Smooth muscle cell (in vitro differentiated cells): ENCODE data around the gene TGFBRAP1. TPM values are rescaled to one million over a fixed set of nuclear protein-coding genes. Genes with fewer than 3 reads are reported as not detected.

ENCODE experiments used
- DNase-seq: peaks from one replicate; lab custom pipeline; 2025; ENCODE audit not compliant: unreplicated experiment; lab: John Stamatoyannopoulos, UW
- H2AFZ ChIP-seq: fragments of 200-600 bp; sonication (generic); 2 replicates; pipeline ENCODE4 v1.6.0; 2016; ENCODE audit warnings: antibody characterized with exemption, low read depth, mild to moderate bottlenecking
- H3F3A ChIP-seq: fragments of 200-600 bp; sonication (generic); 2 replicates; pipeline ENCODE4 v1.6.0; 2017; ENCODE audit warnings: antibody characterized with exemption, low read depth
- H3K27ac ChIP-seq: fragments of 200-600 bp; sonication (generic); 2 replicates; pipeline ENCODE4 v1.5.1; 2016; ENCODE audit warnings: low read depth, mild to moderate bottlenecking
- H3K27me3 ChIP-seq: fragments of 200-600 bp; sonication (generic); 2 replicates; pipeline ENCODE4 v1.6.1; 2016; ENCODE audit warnings: low read depth, mild to moderate bottlenecking
- H3K36me3 ChIP-seq: fragments of 200-600 bp; sonication (generic); 2 replicates; pipeline ENCODE4 v1.5.1; 2016; ENCODE audit warnings: low read depth
- H3K4me1 ChIP-seq: fragments of 200-600 bp; sonication (generic); 2 replicates; pipeline ENCODE4 v1.5.1; 2016; ENCODE audit warnings: low read depth
- H3K4me2 ChIP-seq: fragments of 200-600 bp; sonication (generic); 2 replicates; pipeline ENCODE4 v1.6.0; 2016; ENCODE audit warnings: mild to moderate bottlenecking
- H3K4me3 ChIP-seq: fragments of 200-600 bp; sonication (generic); 2 replicates; pipeline ENCODE4 v1.5.1; 2016; ENCODE audit warnings: mild to moderate bottlenecking
- H3K79me2 ChIP-seq: fragments of 200-600 bp; sonication (generic); 2 replicates; pipeline ENCODE4 v1.6.0; 2016; ENCODE audit warnings: low read depth, mild to moderate bottlenecking
- H3K9ac ChIP-seq: fragments of 200-600 bp; sonication (generic); 2 replicates; pipeline ENCODE4 v1.6.0; 2016; ENCODE audit warnings: low read depth
- H3K9me3 ChIP-seq: fragments of 200-600 bp; sonication (generic); replicated peaks from 2 replicates; pipeline ENCODE4 v1.5.1; 2016; ENCODE audit warnings: low read depth
- H4K20me1 ChIP-seq: fragments of 200-600 bp; sonication (generic); 2 replicates; pipeline ENCODE4 v1.6.0; 2016; ENCODE audit warnings: low read depth
- WGBS: methylation state at CpG from one replicate; pipeline ENCODE4 v1.1.7; 2016; ENCODE audit warnings: low lambda C conversion rate; 5-methylcytosine and 5-hydroxymethylcytosine counted together
- polyA plus RNA-seq: library from polyadenylated mRNA; unstranded; fragments of >200 nt; fragmentation: Nextera tagmentation; extraction: Ambion mirVana; gene quantifications from 2 replicates; pipeline ENCODE4 v1.2.1, GENCODE V29; 2016
- total RNA-seq: library from RNA; depleted of rRNA; stranded (reverse); fragments of >200 nt; gene quantifications from 2 replicates; pipeline ENCODE4 v1.2.3, GENCODE V29; 2014
- TF ChIP-seq, protein P1 (sequence below): fragments of 200-600 bp; sonication (generic); IDR thresholded peaks from 2 replicates; pipeline ENCODE4 v1.5.1; 2017; ENCODE audit warnings: borderline replicate concordance, mild to moderate bottlenecking, antibody characterized with exemption; ENCODE audit not compliant: insufficient read depth, poor library complexity, severe bottlenecking

TGFBRAP1 gene
- total and polyA plus RNA-seq, 2 experiments from 2014 or later, result 8.9 to 10.5 TPM

DNA sequence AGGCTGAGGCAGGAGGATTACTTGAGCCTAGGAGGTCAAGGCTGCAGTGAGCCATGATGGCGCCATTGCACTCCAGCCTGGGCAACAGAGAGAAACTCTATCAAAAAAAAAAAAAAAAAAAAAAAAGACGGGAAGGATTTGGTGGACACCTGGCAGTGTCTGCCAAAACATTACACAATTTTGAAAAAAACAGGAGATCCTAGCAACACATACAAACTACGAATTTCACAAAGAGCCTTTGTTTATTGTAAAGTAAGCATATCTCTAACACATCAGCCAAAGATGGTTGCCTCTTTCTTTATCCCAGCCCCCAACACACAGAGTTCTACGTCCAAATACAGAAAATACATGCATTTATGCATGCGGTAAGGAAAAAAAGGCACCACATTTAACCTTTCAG, 80.4 kb downstream of the TGFBRAP1 start:
- H3K9me3 ChIP-seq, result no peaks in the 10 kb centered on the region
- H3K79me2 ChIP-seq, result no peaks in the 10 kb centered on the region
- TF ChIP-seq, protein P1, sequence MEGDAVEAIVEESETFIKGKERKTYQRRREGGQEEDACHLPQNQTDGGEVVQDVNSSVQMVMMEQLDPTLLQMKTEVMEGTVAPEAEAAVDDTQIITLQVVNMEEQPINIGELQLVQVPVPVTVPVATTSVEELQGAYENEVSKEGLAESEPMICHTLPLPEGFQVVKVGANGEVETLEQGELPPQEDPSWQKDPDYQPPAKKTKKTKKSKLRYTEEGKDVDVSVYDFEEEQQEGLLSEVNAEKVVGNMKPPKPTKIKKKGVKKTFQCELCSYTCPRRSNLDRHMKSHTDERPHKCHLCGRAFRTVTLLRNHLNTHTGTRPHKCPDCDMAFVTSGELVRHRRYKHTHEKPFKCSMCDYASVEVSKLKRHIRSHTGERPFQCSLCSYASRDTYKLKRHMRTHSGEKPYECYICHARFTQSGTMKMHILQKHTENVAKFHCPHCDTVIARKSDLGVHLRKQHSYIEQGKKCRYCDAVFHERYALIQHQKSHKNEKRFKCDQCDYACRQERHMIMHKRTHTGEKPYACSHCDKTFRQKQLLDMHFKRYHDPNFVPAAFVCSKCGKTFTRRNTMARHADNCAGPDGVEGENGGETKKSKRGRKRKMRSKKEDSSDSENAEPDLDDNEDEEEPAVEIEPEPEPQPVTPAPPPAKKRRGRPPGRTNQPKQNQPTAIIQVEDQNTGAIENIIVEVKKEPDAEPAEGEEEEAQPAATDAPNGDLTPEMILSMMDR, result no peak
- 81% methylated on average over 5 of the region's 5 CpGs for WGBS
- no peaks in the 10 kb centered on the region for H4K20me1 ChIP-seq
- H3K9ac ChIP-seq, result no peak overlapping the region
- H2AFZ ChIP-seq, result no peak overlapping the region
- H3F3A ChIP-seq, result no peaks in the 10 kb centered on the region
- DNase-seq, result no peak
- no peak overlapping the region for H3K4me2 ChIP-seq
- no peaks in the 10 kb centered on the region for H3K27me3 ChIP-seq
- H3K36me3 ChIP-seq, result no peaks in the 10 kb centered on the region
- H3K27ac ChIP-seq, result no peak overlapping the region
- no peaks in the 10 kb centered on the region for H3K4me1 ChIP-seq
- H3K4me3 ChIP-seq, result no peak overlapping the region

DNA sequence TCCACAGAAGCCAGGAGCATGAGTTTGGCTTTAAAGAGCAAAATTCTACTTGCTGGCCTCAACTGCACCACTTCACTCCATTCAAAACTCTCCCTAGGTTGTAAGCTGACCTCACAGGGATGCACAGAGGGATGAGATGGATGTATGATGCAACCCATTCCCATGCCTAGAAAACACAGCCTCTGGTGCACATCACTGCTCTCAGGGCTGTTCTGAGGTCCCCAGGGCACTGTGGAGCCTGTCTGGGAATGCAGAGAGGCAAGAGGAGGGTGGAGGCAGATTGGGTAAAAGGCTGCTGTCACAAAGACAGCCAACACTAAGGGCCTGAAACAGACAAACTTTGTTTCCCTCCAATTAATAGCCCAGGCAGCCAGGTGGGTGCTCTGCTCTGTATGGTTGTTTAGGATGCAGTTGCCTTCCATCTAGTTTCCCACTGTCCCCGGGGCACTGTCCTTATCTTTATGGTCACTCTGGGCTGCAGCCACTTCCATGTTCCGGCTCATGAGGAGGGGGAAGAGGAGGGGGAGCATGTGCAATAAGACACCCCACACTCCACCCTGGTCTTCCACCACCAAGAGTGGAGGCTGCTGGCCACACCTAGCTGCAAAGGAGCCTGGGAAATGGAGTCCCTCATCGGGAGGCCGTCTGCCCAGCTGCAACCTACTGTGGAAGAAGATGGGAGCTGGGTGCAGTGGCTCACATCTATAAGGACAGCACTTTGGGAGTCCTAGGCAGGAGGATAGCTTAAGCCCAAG, 81.0 kb downstream of the TGFBRAP1 start:
- no peaks in the 10 kb centered on the region for H3K4me1 ChIP-seq
- no peak overlapping the region for H3K4me2 ChIP-seq
- WGBS, result 57% methylated on average over 4 of the region's 4 CpGs
- no peak for DNase-seq
- no peaks in the 10 kb centered on the region for H3F3A ChIP-seq
- no peaks in the 10 kb centered on the region for H3K36me3 ChIP-seq
- H3K79me2 ChIP-seq, result no peaks in the 10 kb centered on the region
- no peak overlapping the region for H2AFZ ChIP-seq
- no peak overlapping the region for H3K9ac ChIP-seq
- H3K27ac ChIP-seq, result no peak overlapping the region
- no peaks in the 10 kb centered on the region for H4K20me1 ChIP-seq
- TF ChIP-seq, protein P1, result no peak
- no peak overlapping the region for H3K4me3 ChIP-seq
- no peaks in the 10 kb centered on the region for H3K9me3 ChIP-seq
- H3K27me3 ChIP-seq, result no peaks in the 10 kb centered on the region

DNA sequence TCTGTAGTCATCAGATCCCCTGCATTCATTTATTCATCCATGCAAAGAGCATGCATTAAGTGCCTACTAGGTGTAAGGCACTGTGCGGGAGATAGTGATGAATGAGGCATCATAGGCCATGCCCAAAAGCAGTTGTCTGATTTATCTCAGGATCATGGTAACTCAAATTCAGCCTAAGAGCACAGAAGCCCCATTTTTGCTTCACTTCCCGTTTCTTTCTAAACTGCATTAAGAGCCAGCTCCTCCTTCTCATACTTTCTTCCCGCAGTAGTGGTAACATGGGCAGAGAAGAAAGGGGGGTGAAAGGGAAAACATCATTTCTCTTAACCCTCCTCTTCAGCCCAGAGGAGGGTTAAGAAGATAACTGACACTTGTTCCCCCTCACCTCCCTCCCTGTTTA, 85.1 kb downstream of the TGFBRAP1 start:
- Histone ChIP-seq H3K9ac (no peak overlapping the region), H3K9me3 (no peaks in the 10 kb centered on the region), H3K4me3 (no peak overlapping the region), H3K36me3 (no peaks in the 10 kb centered on the region), H3K4me2 (no peak overlapping the region), H3K27ac (no peak overlapping the region), H3K27me3 (no peaks in the 10 kb centered on the region), H3K4me1 (no peaks in the 10 kb centered on the region), H2AFZ (no peak overlapping the region), H3F3A (no peaks in the 10 kb centered on the region), H4K20me1 (no peaks in the 10 kb centered on the region), H3K79me2 (no peaks in the 10 kb centered on the region)
- TF ChIP-seq, protein P1, result no peak
- 88% methylated on average over 3 of the region's 3 CpGs for whole genome bisulfite sequencing
- no peak for DNase-seq

DNA sequence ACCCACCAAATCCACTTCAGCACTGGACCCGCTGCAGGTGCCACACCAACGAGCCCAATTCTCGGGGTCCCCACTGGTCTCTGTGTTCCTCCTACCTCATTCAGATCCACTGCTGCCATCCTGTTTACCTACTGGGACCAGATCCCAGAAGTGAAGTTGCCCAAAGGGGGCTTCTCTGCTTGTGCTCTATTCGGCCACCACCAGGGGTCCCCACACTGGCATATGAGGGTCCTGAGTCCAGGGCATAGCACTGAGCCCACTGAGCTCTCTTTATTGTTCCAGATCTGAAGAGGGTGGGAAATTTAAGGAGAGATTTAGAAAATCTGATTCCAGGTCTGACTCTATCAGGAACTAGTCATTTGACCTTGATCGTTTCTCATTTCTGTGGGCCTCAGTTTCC, 85.6 kb downstream of the TGFBRAP1 start:
- Histone ChIP-seq H4K20me1 (no peaks in the 10 kb centered on the region), H3K27ac (no peak overlapping the region), H3K4me3 (no peak overlapping the region), H3K27me3 (no peaks in the 10 kb centered on the region), H2AFZ (no peak overlapping the region), H3F3A (no peaks in the 10 kb centered on the region), H3K9ac (no peak overlapping the region), H3K4me1 (no peaks in the 10 kb centered on the region), H3K36me3 (no peaks in the 10 kb centered on the region), H3K9me3 (no peaks in the 10 kb centered on the region), H3K4me2 (no peak overlapping the region), H3K79me2 (no peaks in the 10 kb centered on the region)
- no peak for DNase-seq
- 71% methylated on average over 5 of the region's 5 CpGs for WGBS
- TF ChIP-seq, protein P1, result no peak
